ENCODE results near the gene RASA4.
A peak's percentile ranks its signal among the peaks of the same experiment; 100 is the strongest.
"Not testable (repeated sequence)": the region's sequence is repeated elsewhere in the genome, so short reads cannot be mapped to it uniquely, and the experiment has no call there.

RASA4 gene

GRCh38 chr7:102610441-102610840, 6.1 kb downstream of the RASA4 start:
- not testable (repeated sequence) for DNase-seq (ENCODE audit: insufficient read length, low spot score); FAIRE-seq

- FAIRE-seq; DNase-seq (ENCODE audit: insufficient read length, low spot score): not testable (repeated sequence)
Observed at GRCh38 chr7:102609734-102610133, 6.8 kb downstream of the RASA4 start.

- not testable (repeated sequence) for DNase-seq (ENCODE audit: insufficient read length, low spot score); FAIRE-seq
Observed at GRCh38 chr7:102606848-102607247, 9.7 kb downstream of the RASA4 start.

- DNase-seq (ENCODE audit: insufficient read length, low spot score); FAIRE-seq: not testable (repeated sequence)
Observed at GRCh38 chr7:102604431-102605145, 12.0 kb downstream of the RASA4 start.

- not testable (repeated sequence) for DNase-seq (ENCODE audit: insufficient read length, low spot score); FAIRE-seq
Observed at GRCh38 chr7:102602317-102602716, 14.2 kb downstream of the RASA4 start.

- not testable (repeated sequence) for DNase-seq (ENCODE audit: insufficient read length, low spot score); FAIRE-seq
Observed at GRCh38 chr7:102599699-102600098, 16.9 kb downstream of the RASA4 start.

GRCh38 chr7:102596036-102596435, 20.5 kb downstream of the RASA4 start:
- not testable (repeated sequence) for DNase-seq (ENCODE audit: insufficient read length, low spot score); FAIRE-seq

- DNase-seq (ENCODE audit: insufficient read length, low spot score); FAIRE-seq: not testable (repeated sequence)
Observed at GRCh38 chr7:102593637-102594334, 22.8 kb downstream of the RASA4 start.

GRCh38 chr7:102592477-102593019, 24.0 kb downstream of the RASA4 start:
- not testable (repeated sequence) for FAIRE-seq; DNase-seq (ENCODE audit: insufficient read length, low spot score)

- not testable (repeated sequence) for DNase-seq (ENCODE audit: insufficient read length, low spot score)
- peak; percentile 99 for FAIRE-seq
Observed at GRCh38 chr7:102589857-102590256, 26.7 kb downstream of the RASA4 start.

- not testable (repeated sequence) for FAIRE-seq; DNase-seq (ENCODE audit: insufficient read length, low spot score)
Observed at GRCh38 chr7:102583495-102583894, 33.1 kb downstream of the RASA4 start.

GRCh38 chr7:102581722-102582121, 34.8 kb downstream of the RASA4 start:
- DNase-seq (ENCODE audit: insufficient read length, low spot score); FAIRE-seq: not testable (repeated sequence)

GRCh38 chr7:102578486-102578885, 38.1 kb downstream of the RASA4 start:
- not testable (repeated sequence) for DNase-seq (ENCODE audit: insufficient read length, low spot score); FAIRE-seq

GRCh38 chr7:102577315-102578240, 39.0 kb downstream of the RASA4 start:
- DNase-seq (ENCODE audit: insufficient read length, low spot score); FAIRE-seq: not testable (repeated sequence)

- not testable (repeated sequence) for DNase-seq (ENCODE audit: insufficient read length, low spot score); FAIRE-seq
Observed at GRCh38 chr7:102576363-102576762, 40.2 kb downstream of the RASA4 start.

- not testable (repeated sequence) for FAIRE-seq; DNase-seq (ENCODE audit: insufficient read length, low spot score)
Observed at GRCh38 chr7:102574607-102575006, 41.9 kb downstream of the RASA4 start.

GRCh38 chr7:102572261-102573239, 44.0 kb downstream of the RASA4 start, which contains the start of gene POLR2J3:
Gene POLR2J3, minus strand, starts transcription at chr7:102572583. Its CDS starts 62 bp downstream, at chr7:102572521.
- FAIRE-seq = peak; percentile 60
- not testable (repeated sequence) for DNase-seq (ENCODE audit: insufficient read length, low spot score)

GRCh38 chr7:102568620-102569019, 47.9 kb downstream of the RASA4 start:
- DNase-seq (ENCODE audit: insufficient read length, low spot score); FAIRE-seq: not testable (repeated sequence)

Data from H54 (cell line).